KMS-11 (cell line): Measurements from ENCODE around the gene ADSS1.
A peak's percentile ranks its signal among the peaks of the same experiment; 100 is the strongest.

Source experiments
- H2AFZ ChIP-seq: fragments of 200-600 bp; sonication (generic); 2 replicates; pipeline ENCODE4 v1.6.1; 2016; ENCODE audit warnings: antibody characterized with exemption, mixed run types, low read depth
- H3K27ac ChIP-seq: fragments of 200-600 bp; sonication (generic); 2 replicates; pipeline ENCODE4 v1.6.1; 2016; ENCODE audit warnings: mild to moderate bottlenecking, mixed run types
- H3K27me3 ChIP-seq: fragments of 200-600 bp; sonication (generic); 2 replicates; pipeline ENCODE4 v1.6.1; 2017; ENCODE audit warnings: mild to moderate bottlenecking, low read depth, mixed run types, moderate library complexity; ENCODE audit not compliant: insufficient read depth
- H3K36me3 ChIP-seq: fragments of 200-600 bp; sonication (generic); 2 replicates; pipeline ENCODE4 v1.6.1; 2017; ENCODE audit warnings: mild to moderate bottlenecking, mixed run types; ENCODE audit not compliant: insufficient read depth
- H3K4me1 ChIP-seq: fragments of 200-600 bp; sonication (generic); 2 replicates; pipeline ENCODE4 v1.6.1; 2016; ENCODE audit warnings: mild to moderate bottlenecking, low read depth, mixed run types; ENCODE audit not compliant: poor library complexity, severe bottlenecking
- H3K4me2 ChIP-seq: fragments of 200-600 bp; sonication (generic); 2 replicates; pipeline ENCODE4 v1.7.0; 2016; ENCODE audit warnings: mild to moderate bottlenecking, mixed run types
- H3K4me3 ChIP-seq: fragments of 200-600 bp; sonication (generic); IDR thresholded peaks from 2 replicates; pipeline ENCODE4 v1.6.1; 2017; ENCODE audit warnings: low read depth, low read length, mixed read lengths; ENCODE audit not compliant: insufficient read depth
- H3K79me2 ChIP-seq: fragments of 200-600 bp; sonication (generic); 2 replicates; pipeline ENCODE4 v1.6.1; 2016; ENCODE audit warnings: low read depth, mixed run types; ENCODE audit not compliant: insufficient read depth
- H3K9ac ChIP-seq: fragments of 200-600 bp; sonication (generic); 2 replicates; pipeline ENCODE4 v1.6.1; 2016; ENCODE audit warnings: mild to moderate bottlenecking, mixed run types
- H4K20me1 ChIP-seq: fragments of 200-600 bp; sonication (generic); 2 replicates; pipeline ENCODE4 v1.6.1; 2016; ENCODE audit warnings: mild to moderate bottlenecking, mixed run types; ENCODE audit not compliant: insufficient read depth
- CTCF ChIP-seq: fragments of 200-600 bp; sonication (generic); conservative IDR thresholded peaks from 2 replicates; pipeline ENCODE4 v1.6.1; 2017; ENCODE audit warnings: low read depth, mild to moderate bottlenecking, antibody characterized with exemption, low read length, moderate library complexity, mixed read lengths

The ADSS1 gene

GRCh38 chr14:104754213-104754851, 30.3 kb downstream of the ADSS1 start:
- H3K79me2 ChIP-seq: peaks cover 17% of the 10 kb centered on the region; the same call in 1 of the 2 replicates
- no peak overlapping the region for H2AFZ ChIP-seq
- H3K4me3 ChIP-seq: no peak overlapping the region
- no peaks in the 10 kb centered on the region for H4K20me1 ChIP-seq
- no peaks in the 10 kb centered on the region for H3K27me3 ChIP-seq
- H3K9ac ChIP-seq: no peak overlapping the region; the same call in 1 of the 2 replicates
- H3K27ac ChIP-seq: no peak overlapping the region
- H3K4me1 ChIP-seq: peaks cover 7% of the 10 kb centered on the region
- TF ChIP-seq CTCF: no peak
- H3K4me2 ChIP-seq: peak overlapping the region; percentile 61; the same call in 1 of the 2 replicates
- H3K36me3 ChIP-seq: no peaks in the 10 kb centered on the region

- no peak for TF ChIP-seq CTCF
- no peaks in the 10 kb centered on the region for H3K27me3 ChIP-seq
- H3K4me1 ChIP-seq: peaks cover 7% of the 10 kb centered on the region
- no peak overlapping the region for H3K27ac ChIP-seq
- no peak overlapping the region for H3K4me2 ChIP-seq
- peaks cover 17% of the 10 kb centered on the region; the same call in 1 of the 2 replicates for H3K79me2 ChIP-seq
- H2AFZ ChIP-seq: no peak overlapping the region
- no peaks in the 10 kb centered on the region for H4K20me1 ChIP-seq
- H3K4me3 ChIP-seq: no peak overlapping the region
- H3K9ac ChIP-seq: no peak overlapping the region
- H3K36me3 ChIP-seq: no peaks in the 10 kb centered on the region
Observed at GRCh38 chr14:104755621-104756020, 31.6 kb downstream of the ADSS1 start.

GRCh38 chr14:104756477-104757237, 32.6 kb downstream of the ADSS1 start:
- no peaks in the 10 kb centered on the region for H3K27me3 ChIP-seq
- no peak for TF ChIP-seq CTCF
- H2AFZ ChIP-seq: no peak overlapping the region
- no peak overlapping the region for H3K9ac ChIP-seq
- peaks cover 17% of the 10 kb centered on the region; the same call in 1 of the 2 replicates for H3K79me2 ChIP-seq
- no peak overlapping the region for H3K4me2 ChIP-seq
- no peaks in the 10 kb centered on the region for H3K36me3 ChIP-seq
- H3K4me1 ChIP-seq: peaks cover 7% of the 10 kb centered on the region
- no peaks in the 10 kb centered on the region for H4K20me1 ChIP-seq
- H3K4me3 ChIP-seq: no peak overlapping the region
- no peak overlapping the region for H3K27ac ChIP-seq

- no peak overlapping the region for H3K27ac ChIP-seq
- H3K79me2 ChIP-seq: peaks cover 17% of the 10 kb centered on the region; the same call in 1 of the 2 replicates
- H3K27me3 ChIP-seq: no peaks in the 10 kb centered on the region
- H3K36me3 ChIP-seq: no peaks in the 10 kb centered on the region
- H3K4me1 ChIP-seq: peaks cover 7% of the 10 kb centered on the region
- TF ChIP-seq CTCF: no peak
- H2AFZ ChIP-seq: no peak overlapping the region
- H3K4me2 ChIP-seq: no peak overlapping the region
- H3K4me3 ChIP-seq: no peak overlapping the region
- no peak overlapping the region for H3K9ac ChIP-seq
- no peaks in the 10 kb centered on the region for H4K20me1 ChIP-seq
Observed at GRCh38 chr14:104757238-104757585, 33.2 kb downstream of the ADSS1 start.
